Progenitor cell of endocrine pancreas (in vitro differentiated cells): ENCODE results near the gene DNALI1. TPM values are rescaled to one million over a fixed set of nuclear protein-coding genes. Genes with fewer than 3 reads are reported as not detected.
A peak's percentile ranks its signal among the peaks of the same experiment; 100 is the strongest.
"Not testable (repeated sequence)": the region's sequence is repeated elsewhere in the genome, so short reads cannot be mapped to it uniquely, and the experiment has no call there.

ENCODE experiments used
- DNase-seq: peaks from one replicate; pipeline ENCODE4 v3.0.0; 2021; ENCODE audit warnings: low spot score; ENCODE audit not compliant: unreplicated experiment
- H3K27ac Mint-ChIP-seq: 2 replicates; pipeline ENCODE4 v1.8.0; 2021; ENCODE audit warnings: mild to moderate bottlenecking, moderate library complexity, mixed read lengths
- H3K27me3 Mint-ChIP-seq: 2 replicates; pipeline ENCODE4 v1.8.0; 2021; ENCODE audit warnings: mixed read lengths
- H3K36me3 Mint-ChIP-seq: 2 replicates; pipeline ENCODE4 v1.8.0; 2022; ENCODE audit warnings: mixed read lengths; ENCODE audit not compliant: insufficient read depth
- H3K4me1 Mint-ChIP-seq: 2 replicates; pipeline ENCODE4 v1.8.0; 2021; ENCODE audit warnings: low read depth, mixed read lengths
- H3K4me3 Mint-ChIP-seq: 2 replicates; pipeline ENCODE4 v1.8.0; 2021; ENCODE audit warnings: low read depth, mild to moderate bottlenecking, moderate library complexity, mixed read lengths
- H3K9me3 Mint-ChIP-seq: 2 replicates; pipeline ENCODE4 v1.8.0; 2021; ENCODE audit warnings: low read depth, mixed read lengths
- total RNA-seq: library from RNA; stranded (reverse); gene quantifications from 2 replicates; pipeline ENCODE4 v1.2.1, GENCODE V29; 2021
- TF ChIP-seq, protein P1 (sequence below): fragments of 200-600 bp; sonication (generic); IDR thresholded peaks from one replicate; pipeline ENCODE4 v1.5.0; 2021; ENCODE audit warnings: antibody characterized with exemption, mild to moderate bottlenecking; ENCODE audit not compliant: unreplicated experiment

DNALI1 gene
- total RNA-seq, 1 donor from 2014 or later, result 75.4 TPM

DNA sequence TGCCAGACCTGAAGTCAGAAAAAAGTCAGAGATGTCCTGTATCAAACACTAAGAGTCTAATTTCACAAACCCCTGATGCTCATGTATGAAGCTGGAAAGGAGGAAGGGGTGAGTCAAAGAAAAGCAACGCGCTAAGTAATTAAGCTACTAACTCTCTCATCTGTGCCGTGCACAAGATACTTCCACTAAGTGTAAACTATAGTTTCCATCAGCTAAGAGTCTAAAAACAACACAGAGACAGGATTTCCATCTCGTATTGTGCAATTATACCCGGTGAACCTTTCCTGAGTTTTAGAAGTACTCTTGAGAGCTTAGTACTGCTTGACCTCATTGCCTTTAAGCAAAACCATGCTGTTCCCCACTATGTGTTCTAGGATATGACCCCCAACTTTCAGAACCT lies 19.0 kb downstream of the DNALI1 start:
- Mint-ChIP-seq H3K4me3 (no peak overlapping the region), H3K27ac (no peak overlapping the region), H3K27me3 (no peaks in the 10 kb centered on the region), H3K4me1 (no peaks in the 10 kb centered on the region), H3K9me3 (no peaks in the 10 kb centered on the region), H3K36me3 (peaks cover 29% of the 10 kb centered on the region)
- TF ChIP-seq, protein P1, sequence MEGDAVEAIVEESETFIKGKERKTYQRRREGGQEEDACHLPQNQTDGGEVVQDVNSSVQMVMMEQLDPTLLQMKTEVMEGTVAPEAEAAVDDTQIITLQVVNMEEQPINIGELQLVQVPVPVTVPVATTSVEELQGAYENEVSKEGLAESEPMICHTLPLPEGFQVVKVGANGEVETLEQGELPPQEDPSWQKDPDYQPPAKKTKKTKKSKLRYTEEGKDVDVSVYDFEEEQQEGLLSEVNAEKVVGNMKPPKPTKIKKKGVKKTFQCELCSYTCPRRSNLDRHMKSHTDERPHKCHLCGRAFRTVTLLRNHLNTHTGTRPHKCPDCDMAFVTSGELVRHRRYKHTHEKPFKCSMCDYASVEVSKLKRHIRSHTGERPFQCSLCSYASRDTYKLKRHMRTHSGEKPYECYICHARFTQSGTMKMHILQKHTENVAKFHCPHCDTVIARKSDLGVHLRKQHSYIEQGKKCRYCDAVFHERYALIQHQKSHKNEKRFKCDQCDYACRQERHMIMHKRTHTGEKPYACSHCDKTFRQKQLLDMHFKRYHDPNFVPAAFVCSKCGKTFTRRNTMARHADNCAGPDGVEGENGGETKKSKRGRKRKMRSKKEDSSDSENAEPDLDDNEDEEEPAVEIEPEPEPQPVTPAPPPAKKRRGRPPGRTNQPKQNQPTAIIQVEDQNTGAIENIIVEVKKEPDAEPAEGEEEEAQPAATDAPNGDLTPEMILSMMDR, result no peak
- DNase-seq, result no peak

DNA sequence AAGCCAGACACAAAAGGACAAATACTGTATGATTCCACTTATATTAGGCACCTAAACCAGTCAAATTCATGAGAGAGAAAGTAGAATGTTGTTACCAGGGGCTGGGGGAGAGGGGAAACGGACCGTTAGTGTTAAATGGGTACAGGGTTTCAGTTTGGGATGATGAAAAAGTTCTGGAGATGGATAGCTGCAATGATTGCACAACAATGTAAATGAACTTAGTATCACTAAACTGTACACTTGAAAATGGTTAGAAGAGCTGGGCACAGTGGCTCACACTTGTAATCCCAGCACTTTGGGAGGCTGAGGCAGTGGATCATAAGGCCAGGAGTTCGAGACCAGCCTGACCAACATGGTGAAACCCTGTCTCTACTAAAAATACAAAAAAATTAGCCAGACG lies 27.8 kb downstream of the DNALI1 start:
- H3K27ac Mint-ChIP-seq, H3K9me3 Mint-ChIP-seq, H3K4me1 Mint-ChIP-seq, H3K27me3 Mint-ChIP-seq, DNase-seq, H3K4me3 Mint-ChIP-seq: not testable (repeated sequence)
- peaks cover 25% of the 10 kb centered on the region for H3K36me3 Mint-ChIP-seq

DNA sequence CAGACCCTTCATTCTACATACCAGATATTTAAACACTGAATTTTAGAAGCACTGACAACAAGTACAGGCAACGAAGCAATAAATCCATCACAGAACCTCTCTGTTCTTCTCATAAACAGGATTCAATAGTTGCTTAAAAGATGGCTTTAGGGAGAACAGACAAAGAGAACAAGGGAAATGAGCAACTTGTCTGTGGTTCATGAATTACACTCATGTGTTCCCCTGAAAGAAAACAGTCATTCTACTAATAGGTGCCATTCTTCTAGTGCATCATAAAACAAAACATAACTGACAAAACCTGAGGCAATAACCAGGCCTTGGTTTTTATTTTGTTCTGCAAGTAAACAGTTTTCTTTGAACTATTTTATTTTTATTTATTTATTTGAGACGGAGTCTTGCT lies 32.2 kb downstream of the DNALI1 start:
- TF ChIP-seq, protein P1, result no peak
- peaks cover 23% of the 10 kb centered on the region for H3K36me3 Mint-ChIP-seq
- H3K9me3 Mint-ChIP-seq, result no peaks in the 10 kb centered on the region
- H3K27me3 Mint-ChIP-seq, result no peaks in the 10 kb centered on the region
- H3K4me1 Mint-ChIP-seq, result peaks cover under 1% of the 10 kb centered on the region
- no peak for DNase-seq
- H3K27ac Mint-ChIP-seq, result no peak overlapping the region
- no peak overlapping the region for H3K4me3 Mint-ChIP-seq

DNA sequence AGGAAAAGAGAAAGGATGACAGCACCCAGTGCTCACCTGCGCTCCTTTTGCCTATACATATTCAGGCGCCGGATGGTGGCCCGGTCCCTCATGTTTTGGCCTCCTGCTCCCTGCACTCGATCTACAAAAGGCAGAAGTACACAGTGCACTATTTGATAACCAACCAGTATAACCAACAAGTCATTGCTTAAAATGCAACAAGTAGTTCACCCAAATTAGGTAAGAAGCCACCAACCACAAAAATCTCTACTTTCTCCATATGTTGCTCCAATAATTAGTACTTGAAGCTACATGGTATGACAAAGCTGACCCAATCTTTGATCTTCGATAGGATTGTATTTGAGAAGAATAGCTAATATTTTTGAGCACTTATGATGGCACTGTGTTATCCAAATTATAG lies 37.0 kb downstream of the DNALI1 start:
- no peak overlapping the region for H3K27ac Mint-ChIP-seq
- TF ChIP-seq, protein P1, result no peak
- peaks cover 7% of the 10 kb centered on the region for H3K27me3 Mint-ChIP-seq
- H3K36me3 Mint-ChIP-seq, result peaks cover 11% of the 10 kb centered on the region
- H3K4me3 Mint-ChIP-seq, result peak overlapping the region; percentile 46
- no peaks in the 10 kb centered on the region for H3K9me3 Mint-ChIP-seq
- H3K4me1 Mint-ChIP-seq, result peaks cover 17% of the 10 kb centered on the region
- DNase-seq, result no peak

DNA sequence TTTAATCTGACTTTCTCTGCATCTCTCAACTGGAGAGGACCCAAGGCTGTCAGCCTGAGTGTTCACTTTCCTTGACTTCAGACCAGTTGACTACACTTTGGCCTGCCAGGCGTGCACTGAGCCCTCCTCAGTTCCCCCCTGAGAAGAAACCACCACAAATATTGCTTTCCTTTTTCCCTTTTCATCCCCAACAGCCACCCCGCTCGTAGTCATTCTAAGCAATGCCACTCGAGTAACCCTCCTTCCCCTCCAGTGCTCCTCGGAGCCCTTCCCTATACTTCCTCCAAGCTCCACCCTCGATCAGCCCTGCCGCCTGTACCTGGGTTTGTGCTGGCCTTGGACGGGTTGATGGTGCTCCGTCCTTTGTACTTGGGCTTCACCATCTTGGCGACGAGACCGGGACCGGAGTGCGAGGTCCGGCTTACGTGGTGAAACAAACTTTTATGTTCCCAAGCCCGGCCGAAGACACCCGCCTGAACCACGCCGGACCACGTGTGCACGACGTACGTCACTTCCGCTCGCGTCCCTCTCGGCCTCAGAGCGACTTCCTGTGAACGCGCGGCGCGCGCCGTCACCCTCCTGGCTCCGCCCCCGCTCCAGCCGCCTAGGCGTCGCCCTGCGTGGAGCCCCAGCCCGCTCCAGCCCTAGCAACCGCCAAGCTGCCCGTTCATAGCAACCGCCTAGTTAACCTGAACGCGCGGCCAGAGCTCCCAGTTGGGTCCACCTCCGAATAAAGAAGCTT lies 38.9 kb downstream of the DNALI1 start, which contains the start of gene GNL2:
GNL2 (minus strand) TSS at position 498 of the 742 bp plus-strand sequence; CDS start at position 383, 115 bp downstream.
- TF ChIP-seq, protein P1, result no peak
- DNase-seq, result peak; percentile 94
- Mint-ChIP-seq H3K36me3 (peaks cover 3% of the 10 kb centered on the region), H3K27me3 (peaks cover 13% of the 10 kb centered on the region), H3K27ac (peak within 1 kb of the TSS; percentile 99), H3K9me3 (no peaks in the 10 kb centered on the region), H3K4me1 (peaks cover 17% of the 10 kb centered on the region), H3K4me3 (peak within 1 kb of the TSS; percentile 99)

DNA sequence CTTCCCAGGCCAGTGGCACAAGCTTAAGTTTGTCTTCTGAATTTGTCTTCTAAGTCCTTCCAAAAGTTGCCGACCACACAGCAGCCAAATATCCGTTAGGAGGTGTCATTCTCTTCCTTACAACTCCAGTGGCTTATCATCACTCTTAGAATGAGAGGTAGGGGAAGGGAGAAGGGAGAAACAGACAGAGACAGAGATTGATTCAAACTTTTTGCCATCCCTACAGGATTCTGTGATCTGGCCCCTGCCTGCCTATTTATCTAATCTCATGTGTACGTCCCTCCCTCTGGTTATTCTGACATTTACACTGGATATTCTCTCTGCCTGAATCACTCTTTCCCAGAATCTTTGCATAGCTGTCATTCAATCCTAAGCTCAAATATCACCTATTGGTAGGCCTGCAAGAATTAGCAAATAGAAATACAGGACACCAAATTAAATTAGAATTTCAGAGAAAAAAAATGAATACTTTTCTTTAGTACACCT lies 39.5 kb downstream of the DNALI1 start:
- DNase-seq, result no peak
- H3K27me3 Mint-ChIP-seq, result peaks cover 17% of the 10 kb centered on the region
- peak overlapping the region; percentile 99 for H3K4me3 Mint-ChIP-seq
- H3K4me1 Mint-ChIP-seq, result peaks cover 17% of the 10 kb centered on the region
- no peaks in the 10 kb centered on the region for H3K9me3 Mint-ChIP-seq
- peaks cover 3% of the 10 kb centered on the region for H3K36me3 Mint-ChIP-seq
- H3K27ac Mint-ChIP-seq, result peak overlapping the region; percentile 99
- TF ChIP-seq, protein P1, result no peak
